ENCODE results near the gene BARHL1. TPM values are rescaled to one million over a fixed set of nuclear protein-coding genes. Genes with fewer than 3 reads are reported as not detected.

The BARHL1 gene
- total RNA-seq = not detected

DNA sequence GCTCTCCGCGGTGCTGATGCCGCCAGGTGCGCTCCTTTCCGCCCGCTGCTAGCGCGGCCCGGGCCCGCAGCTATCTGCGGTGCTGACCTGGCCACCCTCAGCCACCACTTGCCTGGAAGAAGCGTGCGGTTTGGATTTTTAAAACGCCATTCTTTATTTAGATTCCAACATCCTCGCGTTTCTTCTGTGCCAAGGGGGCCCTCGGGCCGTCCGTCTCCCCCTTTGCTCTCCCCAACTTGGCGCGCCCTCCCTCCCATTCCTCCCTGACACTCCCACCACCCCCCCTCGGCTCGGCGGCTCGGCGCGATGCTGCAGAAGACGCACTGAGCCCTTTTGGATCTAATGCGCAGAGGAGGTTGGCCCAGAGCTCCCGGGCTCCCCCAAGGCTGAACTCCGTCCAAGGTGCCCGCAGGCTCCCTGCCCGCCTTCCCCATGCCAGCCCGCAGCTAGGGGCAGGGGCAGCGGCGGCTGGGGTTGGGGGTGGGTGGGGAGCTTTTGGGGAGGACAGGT is at the start of gene BARHL1:
BARHL1 (plus strand) TSS at position 331 of the 510 bp plus-strand sequence. CDS start 192 bp downstream, outside the sequence.
- H3K4me1 ChIP-seq = peaks cover 16% of the 10 kb centered on the region
- H3K27me3 ChIP-seq = peaks cover 36% of the 10 kb centered on the region
- H3K27ac ChIP-seq = no peak within 1 kb of the TSS
- intact Hi-C loops (cut with DNase I) = no loop called here
- no peak within 1 kb of the TSS for H3K4me3 ChIP-seq
- H3K36me3 ChIP-seq = no peaks in the 10 kb centered on the region
- TF ChIP-seq, protein P1, sequence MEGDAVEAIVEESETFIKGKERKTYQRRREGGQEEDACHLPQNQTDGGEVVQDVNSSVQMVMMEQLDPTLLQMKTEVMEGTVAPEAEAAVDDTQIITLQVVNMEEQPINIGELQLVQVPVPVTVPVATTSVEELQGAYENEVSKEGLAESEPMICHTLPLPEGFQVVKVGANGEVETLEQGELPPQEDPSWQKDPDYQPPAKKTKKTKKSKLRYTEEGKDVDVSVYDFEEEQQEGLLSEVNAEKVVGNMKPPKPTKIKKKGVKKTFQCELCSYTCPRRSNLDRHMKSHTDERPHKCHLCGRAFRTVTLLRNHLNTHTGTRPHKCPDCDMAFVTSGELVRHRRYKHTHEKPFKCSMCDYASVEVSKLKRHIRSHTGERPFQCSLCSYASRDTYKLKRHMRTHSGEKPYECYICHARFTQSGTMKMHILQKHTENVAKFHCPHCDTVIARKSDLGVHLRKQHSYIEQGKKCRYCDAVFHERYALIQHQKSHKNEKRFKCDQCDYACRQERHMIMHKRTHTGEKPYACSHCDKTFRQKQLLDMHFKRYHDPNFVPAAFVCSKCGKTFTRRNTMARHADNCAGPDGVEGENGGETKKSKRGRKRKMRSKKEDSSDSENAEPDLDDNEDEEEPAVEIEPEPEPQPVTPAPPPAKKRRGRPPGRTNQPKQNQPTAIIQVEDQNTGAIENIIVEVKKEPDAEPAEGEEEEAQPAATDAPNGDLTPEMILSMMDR (IDR thresholded peaks at IDR 0.05) = no peak
- no peak for TF ChIP-seq POLR2A (IDR thresholded peaks at IDR 0.05)
- no peak for TF ChIP-seq POLR2AphosphoS5 (IDR thresholded peaks at IDR 0.05; ENCODE audit: insufficient read depth in 1 of 2, low read depth in 1 of 2)
- H3K9me3 ChIP-seq = no peaks in the 10 kb centered on the region
- DNase-seq (ENCODE audit: extremely low spot score in 2 of 2) = no peak

DNA sequence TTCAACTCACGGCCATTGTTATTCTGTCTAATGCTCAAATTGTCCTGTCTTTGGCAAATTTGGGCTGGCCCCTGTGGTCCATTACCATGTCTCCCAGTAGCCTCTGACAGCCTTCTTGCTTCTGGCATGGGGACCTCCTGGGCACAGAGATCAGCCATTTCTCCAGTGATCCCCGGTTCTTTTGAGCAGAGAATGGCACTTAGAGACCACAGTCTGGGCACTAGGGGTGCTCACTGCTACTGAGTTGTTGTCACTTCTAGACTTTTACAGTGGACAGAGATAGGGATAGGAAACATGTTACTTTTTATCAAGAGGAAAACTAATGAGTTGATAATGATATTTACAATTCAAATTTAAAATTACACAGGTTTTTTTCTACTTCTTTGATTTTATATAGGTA is 47.6 kb upstream of the BARHL1 start:
- Histone ChIP-seq H3K4me1 (no peaks in the 10 kb centered on the region), H3K9me3 (no peaks in the 10 kb centered on the region), H3K27ac (no peak overlapping the region), H3K4me3 (no peak overlapping the region), H3K36me3 (no peaks in the 10 kb centered on the region), H3K27me3 (no peaks in the 10 kb centered on the region)
- TF ChIP-seq POLR2AphosphoS5 (IDR thresholded peaks at IDR 0.05; ENCODE audit: insufficient read depth in 1 of 2, low read depth in 1 of 2) (no peak), POLR2A (IDR thresholded peaks at IDR 0.05) (no peak)
- TF ChIP-seq, protein P1 (IDR thresholded peaks at IDR 0.05) = no peak
- DNase-seq (ENCODE audit: extremely low spot score in 2 of 2) = no peak
- intact Hi-C loops (cut with DNase I) = no loop called here

DNA sequence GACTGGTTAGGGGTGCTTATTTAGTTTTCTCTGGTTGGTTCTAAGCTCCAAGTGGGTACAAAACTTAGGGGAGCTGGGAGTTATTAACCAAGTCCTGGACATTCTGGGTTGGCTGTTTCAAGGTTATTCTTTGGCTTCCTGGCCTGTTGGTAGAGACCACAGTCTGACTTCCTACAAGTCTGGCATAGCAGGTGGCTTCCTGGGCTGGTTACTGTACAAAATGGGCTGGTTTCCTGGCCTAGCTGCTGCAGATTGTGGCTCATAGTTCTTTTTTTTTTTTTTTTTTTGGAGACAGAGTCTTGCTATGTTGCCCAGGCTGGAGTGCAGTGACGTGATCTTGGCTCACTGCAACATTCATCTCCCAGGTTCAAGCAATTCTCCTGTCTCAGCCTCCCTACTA is 46.3 kb upstream of the BARHL1 start:
- intact Hi-C loops (cut with DNase I) = no loop called here

DNA sequence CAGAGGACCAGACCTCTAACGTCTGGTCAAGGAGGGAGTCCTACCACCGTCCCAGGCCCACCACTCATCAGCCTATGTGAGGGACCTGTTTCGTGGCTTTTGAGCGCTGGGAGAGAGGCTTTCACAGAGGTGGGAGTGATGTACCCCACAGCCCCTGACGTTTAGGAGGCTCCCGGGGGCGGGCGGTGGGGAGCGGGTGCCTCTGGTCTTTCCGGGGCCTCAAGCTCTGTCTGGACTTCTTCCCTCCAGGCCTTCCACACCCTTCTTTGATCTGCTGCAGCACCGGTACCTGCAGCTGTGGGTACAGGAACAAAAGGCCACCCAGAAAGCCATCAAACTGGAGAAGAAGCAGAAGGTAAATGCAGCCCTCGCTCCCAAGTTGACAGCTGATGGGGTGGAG is 45.1 kb upstream of the BARHL1 start:
- TF ChIP-seq, protein P1 (IDR thresholded peaks at IDR 0.05) = no peak
- TF ChIP-seq POLR2AphosphoS5 (IDR thresholded peaks at IDR 0.05; ENCODE audit: insufficient read depth in 1 of 2, low read depth in 1 of 2) (no peak), POLR2A (IDR thresholded peaks at IDR 0.05) (no peak)
- DNase-seq (ENCODE audit: extremely low spot score in 2 of 2) = no peak
- Histone ChIP-seq H3K36me3 (no peaks in the 10 kb centered on the region), H3K4me3 (no peak overlapping the region), H3K27me3 (no peaks in the 10 kb centered on the region), H3K9me3 (no peaks in the 10 kb centered on the region), H3K27ac (no peak overlapping the region), H3K4me1 (no peaks in the 10 kb centered on the region)
- intact Hi-C loops (cut with DNase I) = no loop called here

More for the DNA sequence above, 46.3 kb upstream of the BARHL1 start:
- no peak overlapping the region for H3K27ac ChIP-seq
- no peaks in the 10 kb centered on the region for H3K9me3 ChIP-seq
- no peak for DNase-seq (ENCODE audit: extremely low spot score in 2 of 2)
- no peaks in the 10 kb centered on the region for H3K4me1 ChIP-seq
- H3K4me3 ChIP-seq = no peak overlapping the region
- no peaks in the 10 kb centered on the region for H3K27me3 ChIP-seq
- H3K36me3 ChIP-seq = no peaks in the 10 kb centered on the region
- no peak for TF ChIP-seq POLR2AphosphoS5 (IDR thresholded peaks at IDR 0.05; ENCODE audit: insufficient read depth in 1 of 2, low read depth in 1 of 2)
- TF ChIP-seq, protein P1 (IDR thresholded peaks at IDR 0.05) = no peak
- no peak for TF ChIP-seq POLR2A (IDR thresholded peaks at IDR 0.05)

DNA sequence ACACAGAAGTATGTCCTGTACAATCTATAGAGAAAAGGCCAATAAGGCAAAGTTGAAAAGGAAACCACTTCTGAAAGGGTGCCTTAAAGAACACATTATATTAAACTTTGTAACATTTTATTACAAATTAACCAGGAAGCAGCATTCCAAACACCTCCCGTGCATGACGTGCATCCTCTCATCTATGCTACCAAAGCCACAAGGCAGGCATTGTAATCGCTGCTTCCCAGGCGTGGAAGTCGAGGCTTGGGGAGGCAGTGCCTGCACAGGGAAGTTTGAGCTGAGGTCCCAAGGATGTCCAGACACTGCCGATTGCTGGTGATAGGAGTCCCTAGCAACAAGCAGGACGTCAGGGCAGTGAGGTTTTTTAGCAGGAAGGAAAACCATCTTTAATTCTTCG is 44.3 kb upstream of the BARHL1 start:
- Histone ChIP-seq H3K9me3 (no peaks in the 10 kb centered on the region), H3K36me3 (no peaks in the 10 kb centered on the region), H3K4me3 (no peak overlapping the region), H3K4me1 (no peaks in the 10 kb centered on the region), H3K27ac (no peak overlapping the region), H3K27me3 (no peaks in the 10 kb centered on the region)
- TF ChIP-seq, protein P1 (IDR thresholded peaks at IDR 0.05) = no peak
- TF ChIP-seq POLR2AphosphoS5 (IDR thresholded peaks at IDR 0.05; ENCODE audit: insufficient read depth in 1 of 2, low read depth in 1 of 2) (no peak), POLR2A (IDR thresholded peaks at IDR 0.05) (no peak)
- DNase-seq (ENCODE audit: extremely low spot score in 2 of 2) = no peak
- intact Hi-C loops (cut with DNase I) = no loop called here
